SU-DHL-6 (cell line): ENCODE data around the gene DDB1.

ENCODE experiments used
- EZH2phosphoT487 ChIP-seq: fragments of 200-600 bp; sonication (generic), shearing (Covaris generic); conservative IDR thresholded peaks from 2 replicates; pipeline ENCODE4 v1.6.1; 2018; ENCODE audit warnings: mild to moderate bottlenecking, antibody characterized with exemption, low read length, moderate library complexity, mixed read lengths
- TF ChIP-seq, protein P1 (sequence below): fragments of 200-600 bp; sonication (generic); IDR thresholded peaks from one replicate; pipeline ENCODE4 v1.5.1; 2017; ENCODE audit warnings: antibody characterized with exemption, mild to moderate bottlenecking, low read length, moderate library complexity; ENCODE audit not compliant: insufficient read depth, poor library complexity, severe bottlenecking

DNA sequence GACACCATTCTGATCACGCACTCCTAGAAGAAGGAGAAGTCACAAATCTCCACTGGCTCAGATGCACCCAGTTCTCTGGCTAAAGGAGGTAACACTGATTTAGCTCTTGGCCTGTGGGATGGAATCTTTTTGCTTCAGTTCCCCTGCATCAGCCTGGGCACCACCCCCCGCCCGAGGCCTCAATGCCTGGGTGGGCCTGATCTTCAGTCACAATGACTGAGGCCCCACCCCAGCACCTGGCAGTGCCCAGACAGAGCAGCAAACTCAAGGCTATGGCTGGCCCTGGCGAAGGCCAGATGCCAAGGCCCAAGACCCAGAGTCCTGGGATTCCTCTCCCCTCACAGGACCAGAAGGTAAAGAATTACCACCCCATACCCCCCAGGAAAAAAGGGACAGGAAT lies 23.8 kb upstream of the DDB1 start:
- TF ChIP-seq, protein P1, sequence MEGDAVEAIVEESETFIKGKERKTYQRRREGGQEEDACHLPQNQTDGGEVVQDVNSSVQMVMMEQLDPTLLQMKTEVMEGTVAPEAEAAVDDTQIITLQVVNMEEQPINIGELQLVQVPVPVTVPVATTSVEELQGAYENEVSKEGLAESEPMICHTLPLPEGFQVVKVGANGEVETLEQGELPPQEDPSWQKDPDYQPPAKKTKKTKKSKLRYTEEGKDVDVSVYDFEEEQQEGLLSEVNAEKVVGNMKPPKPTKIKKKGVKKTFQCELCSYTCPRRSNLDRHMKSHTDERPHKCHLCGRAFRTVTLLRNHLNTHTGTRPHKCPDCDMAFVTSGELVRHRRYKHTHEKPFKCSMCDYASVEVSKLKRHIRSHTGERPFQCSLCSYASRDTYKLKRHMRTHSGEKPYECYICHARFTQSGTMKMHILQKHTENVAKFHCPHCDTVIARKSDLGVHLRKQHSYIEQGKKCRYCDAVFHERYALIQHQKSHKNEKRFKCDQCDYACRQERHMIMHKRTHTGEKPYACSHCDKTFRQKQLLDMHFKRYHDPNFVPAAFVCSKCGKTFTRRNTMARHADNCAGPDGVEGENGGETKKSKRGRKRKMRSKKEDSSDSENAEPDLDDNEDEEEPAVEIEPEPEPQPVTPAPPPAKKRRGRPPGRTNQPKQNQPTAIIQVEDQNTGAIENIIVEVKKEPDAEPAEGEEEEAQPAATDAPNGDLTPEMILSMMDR: no peak
- no peak for TF ChIP-seq EZH2phosphoT487
